H1 (cell line): ENCODE data around the gene POU6F2. TPM values are rescaled to one million over a fixed set of nuclear protein-coding genes. Genes with fewer than 3 reads are reported as not detected.

Source experiments
- CHD2 ChIP-seq: IDR thresholded peaks from 2 replicates; pipeline ENCODE4 v1.6.1; 2012; ENCODE audit warnings: low read length, improper control_type of control experiment
- GTF2F1 ChIP-seq: IDR thresholded peaks from 2 replicates; pipeline ENCODE4 v1.6.1; 2012; ENCODE audit warnings: low read depth, low read length, improper control_type of control experiment, borderline replicate concordance
- RBBP5 ChIP-seq: IDR thresholded peaks from 2 replicates; pipeline ENCODE4 v1.7.1; 2012; ENCODE audit warnings: low read depth, mild to moderate bottlenecking, inconsistent platforms, low read length, moderate library complexity, borderline replicate concordance
- SP2 ChIP-seq: IDR thresholded peaks from 2 replicates; pipeline ENCODE4 v1.6.1; 2012; ENCODE audit warnings: mild to moderate bottlenecking, low read length, inconsistent platforms
- SRF ChIP-seq: IDR thresholded peaks from 2 replicates; pipeline ENCODE4 v1.6.1; 2011; ENCODE audit warnings: mild to moderate bottlenecking, low read depth, low read length, moderate library complexity
- polyA plus RNA-seq, 7 experiments: library from polyadenylated mRNA; depleted of rRNA in 3 of 7; stranded (reverse) in 5 of 7; unstranded in 2 of 7; fragments of >200 nt in 5 of 7; fragments of 200-250 nt in 2 of 7; gene quantifications; 1 replicate in 5 of 7; 2 replicates in 1 of 7; 4 replicates in 1 of 7; pipeline versions ENCODE4 v1.2.1 to v1.2.3, GENCODE V29; 2011 to 2013; ENCODE audit warnings: missing spikeins in 2 of 7, mixed read lengths in 2 of 7
- total RNA-seq: library from RNA; stranded (reverse); fragmentation: NEBNext Ultra II Directional; extraction: Animal tissue kit (Norgen Biotek cat#: 25700); gene quantifications from 2 replicates; pipeline ENCODE4 v1.2.1, GENCODE V29; 2021
- TF ChIP-seq, protein P1 (sequence below): IDR thresholded peaks from 2 replicates; pipeline ENCODE4 v1.6.1; 2012; ENCODE audit warnings: low read length, inconsistent platforms

The POU6F2 gene
- total and polyA plus RNA-seq, 2 of the 8 experiments (the other 6 are each of a cell fraction or from before 2014, with no cell fraction given) = 1.1 to 2.0 TPM

DNA sequence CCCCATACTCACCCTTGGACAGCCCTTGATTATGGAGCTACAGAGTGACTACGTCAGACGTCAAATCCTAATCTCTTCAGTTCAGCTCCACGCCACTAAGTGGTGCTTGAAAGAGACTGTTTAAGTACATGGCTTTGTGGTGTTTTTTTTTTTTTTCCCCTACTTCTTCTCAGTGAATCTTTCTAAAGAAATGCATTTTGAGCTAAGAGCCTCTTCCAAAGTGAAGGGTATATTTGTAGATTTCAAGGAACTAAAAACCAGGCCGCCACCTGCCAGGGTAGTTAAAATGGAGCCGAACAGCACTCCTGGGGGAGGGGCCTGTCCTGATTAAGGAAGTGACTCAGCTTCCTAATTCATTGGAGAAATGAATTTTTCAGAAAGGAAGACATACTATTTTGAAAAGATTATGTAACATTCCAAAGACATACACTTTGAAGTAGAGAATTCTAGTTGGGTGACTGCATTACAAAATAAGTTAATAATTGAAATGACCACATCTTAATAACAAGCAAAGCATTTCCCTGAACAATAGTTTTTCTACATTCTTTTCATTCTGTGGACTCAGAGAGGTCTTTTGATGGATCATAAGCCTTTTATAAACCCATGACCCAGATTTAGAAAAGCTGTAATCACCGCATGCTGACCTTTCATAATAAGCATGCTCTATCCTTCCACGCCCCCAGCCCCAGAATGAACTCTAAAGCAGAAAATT, 48.1 kb upstream of the POU6F2 start (continued):
- TF ChIP-seq, protein P1, sequence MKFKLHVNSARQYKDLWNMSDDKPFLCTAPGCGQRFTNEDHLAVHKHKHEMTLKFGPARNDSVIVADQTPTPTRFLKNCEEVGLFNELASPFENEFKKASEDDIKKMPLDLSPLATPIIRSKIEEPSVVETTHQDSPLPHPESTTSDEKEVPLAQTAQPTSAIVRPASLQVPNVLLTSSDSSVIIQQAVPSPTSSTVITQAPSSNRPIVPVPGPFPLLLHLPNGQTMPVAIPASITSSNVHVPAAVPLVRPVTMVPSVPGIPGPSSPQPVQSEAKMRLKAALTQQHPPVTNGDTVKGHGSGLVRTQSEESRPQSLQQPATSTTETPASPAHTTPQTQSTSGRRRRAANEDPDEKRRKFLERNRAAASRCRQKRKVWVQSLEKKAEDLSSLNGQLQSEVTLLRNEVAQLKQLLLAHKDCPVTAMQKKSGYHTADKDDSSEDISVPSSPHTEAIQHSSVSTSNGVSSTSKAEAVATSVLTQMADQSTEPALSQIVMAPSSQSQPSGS = no peak
- TF ChIP-seq SRF = no peak
- TF ChIP-seq SP2 = no peak
- no peak for TF ChIP-seq RBBP5
- no peak for TF ChIP-seq CHD2
- no peak for TF ChIP-seq GTF2F1
